ENCODE measurements around the gene CACNA1C.

- TF ChIP-seq POLR2A (IDR thresholded peaks at IDR 0.05) (no peak), CTCF (IDR thresholded peaks at IDR 0.05) (no peak)
Observed at GRCh38 chr12:2177003-2177402, 124.2 kb downstream of the CACNA1C start.
